ENCODE data around the gene LEKR1.
"Not testable (repeated sequence)": the region's sequence is repeated elsewhere in the genome, so short reads cannot be mapped to it uniquely, and the experiment has no call there.

The LEKR1 gene

DNA sequence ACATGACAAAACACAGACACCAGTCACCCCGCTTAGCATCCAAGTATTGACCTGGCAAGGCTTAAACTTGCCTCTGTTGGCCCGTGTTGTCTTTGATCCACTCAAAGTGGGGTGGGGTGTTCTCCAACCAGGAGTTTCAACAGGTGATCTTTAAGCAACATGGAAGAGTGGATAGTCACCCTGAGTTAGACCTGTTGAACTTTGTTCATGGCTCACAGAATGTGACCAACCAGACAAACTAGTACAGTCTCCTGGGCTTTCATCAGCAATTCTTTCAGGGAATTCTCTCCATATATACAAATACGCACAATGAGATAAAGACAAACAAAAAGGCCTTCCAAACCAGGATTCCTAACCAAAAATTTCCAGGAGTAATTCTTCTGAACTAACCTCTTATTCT lies 11.9 kb downstream of the LEKR1 start:
- DNase-seq, result no peak

GRCh38 chr3:156840826-156841689 lies 14.9 kb downstream of the LEKR1 start:
- DNase-seq, result no peak

DNA sequence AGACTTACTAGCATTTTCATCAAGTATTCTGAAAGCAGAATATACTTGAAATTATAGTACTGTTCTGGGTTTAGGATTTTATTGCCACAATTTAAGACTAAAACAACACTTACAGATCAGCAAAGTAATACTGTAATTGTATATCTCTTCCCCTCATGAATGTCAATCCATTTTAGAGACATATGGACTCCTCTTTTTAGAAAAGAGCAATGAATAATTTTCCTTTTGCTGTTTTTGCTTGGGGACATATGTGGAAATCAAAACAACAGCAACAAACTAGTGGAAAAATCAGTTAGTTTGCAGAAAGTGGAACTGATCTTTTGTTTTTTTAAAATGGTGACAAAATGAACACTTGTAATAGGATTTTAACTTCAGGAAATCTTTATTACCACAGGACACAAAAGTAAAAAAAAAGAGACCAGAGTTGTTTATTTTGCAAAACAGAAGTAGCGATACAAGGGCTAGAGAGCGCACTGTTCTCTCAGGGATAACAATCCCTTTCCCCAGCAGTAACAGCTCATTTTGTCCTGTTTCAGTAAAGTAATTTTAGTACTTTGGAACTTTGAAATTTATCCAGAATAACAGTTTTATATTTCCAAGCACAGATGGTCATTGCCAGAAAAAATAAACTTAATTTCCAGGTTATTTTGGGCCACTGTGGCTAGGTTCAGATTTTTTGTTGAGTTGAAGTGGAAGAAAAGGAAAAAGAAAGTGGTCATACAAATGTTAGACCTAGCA lies 17.1 kb downstream of the LEKR1 start:
- no peak for DNase-seq

GRCh38 chr3:156847752-156848448 lies 21.7 kb downstream of the LEKR1 start:
- DNase-seq, result no peak

DNA sequence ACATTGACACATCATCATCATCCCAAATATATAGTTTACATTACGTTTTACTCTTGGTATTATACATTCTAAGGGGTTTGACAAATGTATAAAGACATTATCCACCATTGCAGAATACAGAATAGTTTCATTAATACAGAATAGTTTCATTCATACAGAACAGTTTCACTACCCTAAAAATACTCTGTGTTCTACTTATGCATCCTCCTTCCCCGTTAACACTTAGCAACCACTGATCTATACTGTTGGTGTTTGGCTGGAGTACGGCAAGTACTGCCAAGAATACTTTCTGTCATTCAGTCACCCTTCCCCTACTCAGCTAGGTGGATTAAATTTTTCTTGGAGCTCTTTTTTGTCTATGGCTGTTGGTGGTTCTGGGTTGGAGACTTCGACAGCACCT lies 33.4 kb downstream of the LEKR1 start:
- DNase-seq, result no peak

GRCh38 chr3:156860873-156861272 lies 34.7 kb downstream of the LEKR1 start:
- no peak for DNase-seq

DNA sequence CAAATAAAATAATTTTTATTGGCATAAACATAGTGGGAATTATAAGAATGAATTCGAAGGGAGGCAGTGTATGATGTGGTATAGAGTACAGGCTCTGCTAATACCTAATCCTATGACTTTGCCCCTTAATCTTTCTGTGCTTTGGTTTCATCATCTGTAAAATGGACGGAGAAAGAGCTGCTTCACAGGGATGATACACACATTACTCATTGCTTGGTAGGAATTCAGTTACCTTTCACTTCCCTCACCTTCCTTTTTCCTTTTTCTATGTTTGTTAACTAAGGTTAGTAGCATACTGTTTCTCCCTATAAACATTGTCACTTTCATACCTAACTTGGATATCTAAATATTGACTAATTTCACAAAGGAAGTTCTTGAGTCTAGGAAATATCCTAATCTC lies 36.2 kb downstream of the LEKR1 start:
- no peak for DNase-seq

GRCh38 chr3:156865732-156866131 lies 39.6 kb downstream of the LEKR1 start:
- no peak for DNase-seq

- no peak for DNase-seq
These were observed 41.0 kb downstream of the LEKR1 start for GRCh38 chr3:156867174-156867573.

GRCh38 chr3:156867920-156868319 lies 41.8 kb downstream of the LEKR1 start:
- no peak for DNase-seq

GRCh38 chr3:156873906-156874305 lies 47.8 kb downstream of the LEKR1 start:
- DNase-seq, result no peak

- DNase-seq, result not testable (repeated sequence)
These were observed 53.3 kb downstream of the LEKR1 start for GRCh38 chr3:156879491-156879890.

GRCh38 chr3:156885761-156886160 lies 59.6 kb downstream of the LEKR1 start:
- no peak for DNase-seq

DNA sequence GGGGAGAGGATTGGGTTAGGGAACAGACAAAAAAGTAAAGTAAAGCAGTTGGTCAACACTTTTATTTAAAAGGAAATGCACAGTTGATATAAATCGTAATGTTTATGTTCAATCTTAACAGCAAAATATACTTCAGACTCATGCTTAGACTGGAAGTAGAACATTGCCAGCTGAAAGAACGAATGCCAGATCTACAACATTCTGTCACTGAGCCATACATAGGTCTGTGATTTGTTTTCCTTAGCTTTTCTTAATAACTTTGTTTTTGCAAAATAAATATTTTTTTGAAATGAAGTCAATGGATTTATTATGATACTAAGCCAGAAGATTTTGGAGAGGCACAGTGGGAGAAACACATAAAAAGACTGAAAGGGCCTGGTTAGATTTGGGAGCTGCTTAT lies 62.0 kb downstream of the LEKR1 start:
- no peak for DNase-seq

- no peak for DNase-seq
These were observed 62.4 kb downstream of the LEKR1 start for GRCh38 chr3:156888576-156888975.

GRCh38 chr3:156892701-156893100 lies 66.5 kb downstream of the LEKR1 start:
- no peak for DNase-seq

GRCh38 chr3:156895374-156895773 lies 69.2 kb downstream of the LEKR1 start:
- not testable (repeated sequence) for DNase-seq

- DNase-seq, result not testable (repeated sequence)
These were observed 71.7 kb downstream of the LEKR1 start for GRCh38 chr3:156897851-156898250.

DNA sequence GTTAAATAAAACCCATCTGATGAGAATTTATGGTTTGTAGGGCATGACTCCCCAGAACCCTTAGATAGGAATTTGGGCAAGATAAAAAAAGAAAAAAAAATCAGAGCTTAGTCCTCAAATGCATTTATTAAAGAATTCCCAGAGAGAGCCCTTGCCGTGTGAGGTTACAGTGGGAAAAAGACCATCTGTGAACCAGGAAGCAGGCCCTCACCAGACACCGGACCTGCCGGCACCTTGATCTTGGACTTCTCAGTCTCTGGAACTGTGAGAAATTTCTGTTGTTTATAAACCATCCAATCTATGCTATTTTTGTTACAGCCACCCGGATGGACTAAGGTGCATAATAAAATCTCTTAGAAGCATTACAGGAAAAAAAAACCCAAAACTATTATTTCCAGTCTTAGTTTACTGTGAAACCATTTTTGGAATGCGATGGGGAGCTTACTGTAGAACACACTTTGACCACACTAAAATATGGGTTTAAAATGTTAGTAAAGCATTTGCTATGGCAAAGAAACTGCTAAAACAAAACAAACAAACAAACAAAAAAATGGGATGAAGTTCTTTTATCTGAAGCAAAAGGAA lies 72.2 kb downstream of the LEKR1 start:
- no peak for DNase-seq

DNA sequence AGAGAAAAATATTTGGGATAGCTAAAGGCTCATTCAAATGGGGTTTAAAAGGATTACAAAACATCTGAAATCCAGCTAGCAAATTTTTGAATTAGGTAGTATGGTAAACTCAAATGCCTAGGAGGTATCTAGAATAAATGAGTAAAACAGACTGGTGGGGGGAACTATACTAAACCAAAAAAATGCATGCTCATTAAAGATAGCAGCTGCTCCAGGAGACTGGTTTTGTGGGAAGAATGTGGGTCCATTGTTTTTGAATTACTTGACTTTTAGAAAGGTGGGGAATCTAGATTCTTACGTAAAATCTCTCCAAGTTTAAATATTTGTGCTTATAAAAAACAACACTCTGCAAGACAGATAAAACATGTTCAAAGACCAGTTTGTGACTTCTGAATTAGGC lies 73.8 kb downstream of the LEKR1 start:
- DNase-seq, result no peak

GRCh38 chr3:156902916-156903315 lies 76.8 kb downstream of the LEKR1 start:
- DNase-seq, result no peak

GRCh38 chr3:156906275-156906674 lies 80.1 kb downstream of the LEKR1 start:
- DNase-seq, result no peak

GRCh38 chr3:156908398-156908797 lies 82.2 kb downstream of the LEKR1 start:
- DNase-seq, result no peak

All from T1000 (cell line).